Measurements from ENCODE around the gene NOL12.
"Not testable (repeated sequence)": the region's sequence is repeated elsewhere in the genome, so short reads cannot be mapped to it uniquely, and the experiment has no call there.

DNA sequence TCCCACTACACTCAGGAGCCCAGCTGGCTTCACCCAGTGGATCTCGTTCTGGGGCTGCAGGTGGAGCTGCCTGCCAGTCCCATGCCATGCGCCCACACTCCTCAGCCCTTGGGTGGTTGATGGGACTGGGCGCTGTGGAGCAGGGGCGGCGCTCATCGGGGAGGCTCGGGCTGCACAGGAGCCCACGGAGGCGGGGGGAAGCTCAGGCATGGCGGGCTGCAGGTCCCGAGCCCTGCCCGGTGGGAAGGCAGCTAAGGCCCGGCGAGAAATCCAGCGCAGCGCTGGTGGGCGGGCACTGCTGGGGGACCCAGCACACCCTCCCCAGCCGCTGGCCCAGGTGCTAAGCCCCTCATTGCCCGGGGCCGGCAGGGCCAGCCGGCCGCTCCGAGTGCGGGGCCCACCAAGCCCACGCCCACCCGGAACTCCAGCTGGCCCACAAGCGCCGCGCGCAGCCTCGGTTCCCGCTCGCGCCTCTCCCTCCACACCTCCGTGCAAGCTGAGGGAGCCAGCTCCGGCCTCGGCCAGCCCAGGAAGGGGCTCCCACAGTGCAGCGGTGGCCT is 31.7 kb downstream of the NOL12 start:
- TF ChIP-seq ZFP30 (CRISPR knock-in tag; IDR thresholded peaks at IDR 0.05); ZNF8 (CRISPR knock-in tag; IDR thresholded peaks at IDR 0.05); ARNTL (CRISPR knock-in tag; IDR thresholded peaks at IDR 0.05; ENCODE audit: borderline replicate concordance, low read depth); RARB (CRISPR knock-in tag; IDR thresholded peaks at IDR 0.05); ISL1 (CRISPR knock-in tag; IDR thresholded peaks at IDR 0.05); GLIS3 (CRISPR knock-in tag; IDR thresholded peaks at IDR 0.05); ZFP3 (CRISPR knock-in tag; IDR thresholded peaks at IDR 0.05); TCF4 (CRISPR knock-in tag; IDR thresholded peaks at IDR 0.05; ENCODE audit: borderline replicate concordance); CSDC2 (CRISPR knock-in tag; IDR thresholded peaks at IDR 0.05): not testable (repeated sequence)
- TF ChIP-seq, protein P1, sequence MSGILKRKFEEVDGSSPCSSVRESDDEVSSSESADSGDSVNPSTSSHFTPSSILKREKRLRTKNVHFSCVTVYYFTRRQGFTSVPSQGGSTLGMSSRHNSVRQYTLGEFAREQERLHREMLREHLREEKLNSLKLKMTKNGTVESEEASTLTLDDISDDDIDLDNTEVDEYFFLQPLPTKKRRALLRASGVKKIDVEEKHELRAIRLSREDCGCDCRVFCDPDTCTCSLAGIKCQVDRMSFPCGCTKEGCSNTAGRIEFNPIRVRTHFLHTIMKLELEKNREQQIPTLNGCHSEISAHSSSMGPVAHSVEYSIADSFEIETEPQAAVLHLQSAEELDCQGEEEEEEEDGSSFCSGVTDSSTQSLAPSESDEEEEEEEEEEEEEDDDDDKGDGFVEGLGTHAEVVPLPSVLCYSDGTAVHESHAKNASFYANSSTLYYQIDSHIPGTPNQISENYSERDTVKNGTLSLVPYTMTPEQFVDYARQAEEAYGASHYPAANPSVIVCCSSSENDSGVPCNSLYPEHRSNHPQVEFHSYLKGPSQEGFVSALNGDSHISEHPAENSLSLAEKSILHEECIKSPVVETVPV (CRISPR knock-in tag; IDR thresholded peaks at IDR 0.05), result not testable (repeated sequence)
- TF ChIP-seq, protein P2, sequence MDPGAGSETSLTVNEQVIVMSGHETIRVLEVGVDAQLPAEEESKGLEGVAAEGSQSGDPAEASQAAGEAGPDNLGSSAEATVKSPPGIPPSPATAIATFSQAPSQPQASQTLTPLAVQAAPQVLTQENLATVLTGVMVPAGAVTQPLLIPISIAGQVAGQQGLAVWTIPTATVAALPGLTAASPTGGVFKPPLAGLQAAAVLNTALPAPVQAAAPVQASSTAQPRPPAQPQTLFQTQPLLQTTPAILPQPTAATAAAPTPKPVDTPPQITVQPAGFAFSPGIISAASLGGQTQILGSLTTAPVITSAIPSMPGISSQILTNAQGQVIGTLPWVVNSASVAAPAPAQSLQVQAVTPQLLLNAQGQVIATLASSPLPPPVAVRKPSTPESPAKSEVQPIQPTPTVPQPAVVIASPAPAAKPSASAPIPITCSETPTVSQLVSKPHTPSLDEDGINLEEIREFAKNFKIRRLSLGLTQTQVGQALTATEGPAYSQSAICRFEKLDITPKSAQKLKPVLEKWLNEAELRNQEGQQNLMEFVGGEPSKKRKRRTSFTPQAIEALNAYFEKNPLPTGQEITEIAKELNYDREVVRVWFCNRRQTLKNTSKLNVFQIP (CRISPR knock-in tag; IDR thresholded peaks at IDR 0.05; ENCODE audit: borderline replicate concordance, low read depth), result not testable (repeated sequence)
- TF ChIP-seq, protein P3, sequence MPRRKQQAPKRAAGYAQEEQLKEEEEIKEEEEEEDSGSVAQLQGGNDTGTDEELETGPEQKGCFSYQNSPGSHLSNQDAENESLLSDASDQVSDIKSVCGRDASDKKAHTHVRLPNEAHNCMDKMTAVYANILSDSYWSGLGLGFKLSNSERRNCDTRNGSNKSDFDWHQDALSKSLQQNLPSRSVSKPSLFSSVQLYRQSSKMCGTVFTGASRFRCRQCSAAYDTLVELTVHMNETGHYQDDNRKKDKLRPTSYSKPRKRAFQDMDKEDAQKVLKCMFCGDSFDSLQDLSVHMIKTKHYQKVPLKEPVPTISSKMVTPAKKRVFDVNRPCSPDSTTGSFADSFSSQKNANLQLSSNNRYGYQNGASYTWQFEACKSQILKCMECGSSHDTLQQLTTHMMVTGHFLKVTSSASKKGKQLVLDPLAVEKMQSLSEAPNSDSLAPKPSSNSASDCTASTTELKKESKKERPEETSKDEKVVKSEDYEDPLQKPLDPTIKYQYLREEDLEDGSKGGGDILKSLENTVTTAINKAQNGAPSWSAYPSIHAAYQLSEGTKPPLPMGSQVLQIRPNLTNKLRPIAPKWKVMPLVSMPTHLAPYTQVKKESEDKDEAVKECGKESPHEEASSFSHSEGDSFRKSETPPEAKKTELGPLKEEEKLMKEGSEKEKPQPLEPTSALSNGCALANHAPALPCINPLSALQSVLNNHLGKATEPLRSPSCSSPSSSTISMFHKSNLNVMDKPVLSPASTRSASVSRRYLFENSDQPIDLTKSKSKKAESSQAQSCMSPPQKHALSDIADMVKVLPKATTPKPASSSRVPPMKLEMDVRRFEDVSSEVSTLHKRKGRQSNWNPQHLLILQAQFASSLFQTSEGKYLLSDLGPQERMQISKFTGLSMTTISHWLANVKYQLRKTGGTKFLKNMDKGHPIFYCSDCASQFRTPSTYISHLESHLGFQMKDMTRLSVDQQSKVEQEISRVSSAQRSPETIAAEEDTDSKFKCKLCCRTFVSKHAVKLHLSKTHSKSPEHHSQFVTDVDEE (CRISPR knock-in tag; IDR thresholded peaks at IDR 0.05), result not testable (repeated sequence)
- TF ChIP-seq, protein P4, sequence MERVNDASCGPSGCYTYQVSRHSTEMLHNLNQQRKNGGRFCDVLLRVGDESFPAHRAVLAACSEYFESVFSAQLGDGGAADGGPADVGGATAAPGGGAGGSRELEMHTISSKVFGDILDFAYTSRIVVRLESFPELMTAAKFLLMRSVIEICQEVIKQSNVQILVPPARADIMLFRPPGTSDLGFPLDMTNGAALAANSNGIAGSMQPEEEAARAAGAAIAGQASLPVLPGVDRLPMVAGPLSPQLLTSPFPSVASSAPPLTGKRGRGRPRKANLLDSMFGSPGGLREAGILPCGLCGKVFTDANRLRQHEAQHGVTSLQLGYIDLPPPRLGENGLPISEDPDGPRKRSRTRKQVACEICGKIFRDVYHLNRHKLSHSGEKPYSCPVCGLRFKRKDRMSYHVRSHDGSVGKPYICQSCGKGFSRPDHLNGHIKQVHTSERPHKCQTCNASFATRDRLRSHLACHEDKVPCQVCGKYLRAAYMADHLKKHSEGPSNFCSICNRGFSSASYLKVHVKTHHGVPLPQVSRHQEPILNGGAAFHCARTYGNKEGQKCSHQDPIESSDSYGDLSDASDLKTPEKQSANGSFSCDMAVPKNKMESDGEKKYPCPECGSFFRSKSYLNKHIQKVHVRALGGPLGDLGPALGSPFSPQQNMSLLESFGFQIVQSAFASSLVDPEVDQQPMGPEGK (CRISPR knock-in tag; IDR thresholded peaks at IDR 0.05; ENCODE audit: borderline replicate concordance), result not testable (repeated sequence)

Measured in SK-N-SH treated with all-trans-retinoic acid at 6 μM for 48 hours (cell line).